Medulla oblongata (tissue), 1 donor: ENCODE data around the gene PRKAG2.
A peak's percentile ranks its signal among the peaks of the same experiment; 100 is the strongest.

Experiments
- DNase-seq: peaks from one replicate; pipeline ENCODE4 v3.0.0-alpha.2; 2015; ENCODE audit errors: extremely low spot score

The PRKAG2 gene

GRCh38 chr7:151652111-151652510 lies 224.8 kb downstream of the PRKAG2 start:
- DNase-seq = no peak

- DNase-seq = no peak
These were observed 226.8 kb downstream of the PRKAG2 start for GRCh38 chr7:151650161-151650560.

- no peak for DNase-seq
These were observed 228.5 kb downstream of the PRKAG2 start for GRCh38 chr7:151648429-151648828.

- no peak for DNase-seq
These were observed 229.0 kb downstream of the PRKAG2 start for GRCh38 chr7:151647874-151648273.

- no peak for DNase-seq
These were observed 229.9 kb downstream of the PRKAG2 start for GRCh38 chr7:151647006-151647405.

GRCh38 chr7:151645311-151645710 lies 231.6 kb downstream of the PRKAG2 start:
- DNase-seq = no peak

GRCh38 chr7:151644554-151644953 lies 232.4 kb downstream of the PRKAG2 start:
- DNase-seq = no peak

GRCh38 chr7:151642746-151643145 lies 234.2 kb downstream of the PRKAG2 start:
- DNase-seq = no peak

GRCh38 chr7:151641587-151641986 lies 235.3 kb downstream of the PRKAG2 start:
- DNase-seq = no peak

- DNase-seq = no peak
These were observed 239.1 kb downstream of the PRKAG2 start for GRCh38 chr7:151637781-151638261.

- no peak for DNase-seq
These were observed 242.3 kb downstream of the PRKAG2 start for GRCh38 chr7:151634643-151635042.

GRCh38 chr7:151633516-151633812 lies 243.5 kb downstream of the PRKAG2 start:
- DNase-seq = no peak

GRCh38 chr7:151632750-151633515 lies 244.0 kb downstream of the PRKAG2 start:
- peak; percentile 63 for DNase-seq

GRCh38 chr7:151631953-151632749 lies 244.8 kb downstream of the PRKAG2 start:
- DNase-seq = peak; percentile 79

- DNase-seq = peak; percentile 21
These were observed 245.4 kb downstream of the PRKAG2 start for GRCh38 chr7:151631570-151631952.

GRCh38 chr7:151630851-151631569 lies 245.9 kb downstream of the PRKAG2 start:
- peak; percentile 23 for DNase-seq

GRCh38 chr7:151630358-151630757 lies 246.6 kb downstream of the PRKAG2 start:
- no peak for DNase-seq

- DNase-seq = no peak
These were observed 247.1 kb downstream of the PRKAG2 start for GRCh38 chr7:151629713-151630272.

- no peak for DNase-seq
These were observed 247.9 kb downstream of the PRKAG2 start for GRCh38 chr7:151628846-151629604.

- peak; percentile 49 for DNase-seq
These were observed 250.3 kb downstream of the PRKAG2 start for GRCh38 chr7:151626422-151627115.

GRCh38 chr7:151625606-151626005 lies 251.3 kb downstream of the PRKAG2 start:
- no peak for DNase-seq
